Neuron (in vitro differentiated cells): ENCODE results near the gene KRTAP4-6.
"Not testable (repeated sequence)": the region's sequence is repeated elsewhere in the genome, so short reads cannot be mapped to it uniquely, and the experiment has no call there.

Source experiments
- H2AFZ ChIP-seq: one replicate; pipeline ENCODE4 v1.6.1; 2013; ENCODE audit warnings: low read depth, mild to moderate bottlenecking, inconsistent platforms, low read length, moderate library complexity
- H3K27me3 ChIP-seq: one replicate; pipeline ENCODE4 v1.6.1; 2013; ENCODE audit warnings: low read length; ENCODE audit not compliant: insufficient read depth
- H3K36me3 ChIP-seq: one replicate; pipeline ENCODE4 v1.6.1; 2013; ENCODE audit warnings: low read length; ENCODE audit not compliant: insufficient read depth
- H3K4me1 ChIP-seq: one replicate; pipeline ENCODE4 v1.6.1; 2013; ENCODE audit warnings: low read length; ENCODE audit not compliant: insufficient read depth
- H3K4me3 ChIP-seq: 2 replicates; pipeline ENCODE4 v1.5.1; 2013; ENCODE audit warnings: mild to moderate bottlenecking, low read length, moderate library complexity
- H3K9me3 ChIP-seq: one replicate; pipeline ENCODE4 v1.6.1; 2013; ENCODE audit warnings: low read length

The KRTAP4-6 gene

GRCh38 chr17:41133880-41134735, 6.2 kb downstream of the KRTAP4-6 start:
- H2AFZ ChIP-seq = no peak overlapping the region

GRCh38 chr17:41131979-41132378, 8.4 kb downstream of the KRTAP4-6 start:
- Histone ChIP-seq H2AFZ (no peak overlapping the region), H3K36me3 (no peaks in the 10 kb centered on the region), H3K4me3 (no peak overlapping the region), H3K9me3 (no peaks in the 10 kb centered on the region), H3K27me3 (no peaks in the 10 kb centered on the region), H3K4me1 (no peaks in the 10 kb centered on the region)

More at GRCh38 chr17:41133880-41134735, 6.2 kb downstream of the KRTAP4-6 start:
- H3K4me3 ChIP-seq = no peak overlapping the region
- H3K27me3 ChIP-seq = no peaks in the 10 kb centered on the region
- no peaks in the 10 kb centered on the region for H3K36me3 ChIP-seq
- no peaks in the 10 kb centered on the region for H3K9me3 ChIP-seq
- no peaks in the 10 kb centered on the region for H3K4me1 ChIP-seq

- no peaks in the 10 kb centered on the region for H3K9me3 ChIP-seq
- H3K4me1 ChIP-seq = no peaks in the 10 kb centered on the region
- no peak overlapping the region for H3K4me3 ChIP-seq
- no peaks in the 10 kb centered on the region for H3K36me3 ChIP-seq
- H2AFZ ChIP-seq = no peak overlapping the region
- H3K27me3 ChIP-seq = no peaks in the 10 kb centered on the region
Observed at GRCh38 chr17:41127371-41127770, 13.0 kb downstream of the KRTAP4-6 start.

GRCh38 chr17:41126412-41126811, 13.9 kb downstream of the KRTAP4-6 start:
- Histone ChIP-seq H3K4me3 (no peak overlapping the region), H2AFZ (no peak overlapping the region), H3K9me3 (no peaks in the 10 kb centered on the region), H3K27me3 (no peaks in the 10 kb centered on the region), H3K4me1 (no peaks in the 10 kb centered on the region), H3K36me3 (no peaks in the 10 kb centered on the region)

- no peaks in the 10 kb centered on the region for H3K9me3 ChIP-seq
- H3K4me1 ChIP-seq = no peaks in the 10 kb centered on the region
- no peak overlapping the region for H2AFZ ChIP-seq
- no peaks in the 10 kb centered on the region for H3K27me3 ChIP-seq
- H3K4me3 ChIP-seq = no peak overlapping the region
- no peaks in the 10 kb centered on the region for H3K36me3 ChIP-seq
Observed at GRCh38 chr17:41125064-41125463, 15.3 kb downstream of the KRTAP4-6 start.

GRCh38 chr17:41123991-41124371, 16.4 kb downstream of the KRTAP4-6 start, which contains the start of gene KRTAP4-12:
TSS of gene KRTAP4-12 (minus strand) at chr17:41124182. CDS start at chr17:41124122, 60 bp downstream.
- not testable (repeated sequence) for H2AFZ ChIP-seq, H3K9me3 ChIP-seq, H3K4me1 ChIP-seq, H3K27me3 ChIP-seq, H3K36me3 ChIP-seq, H3K4me3 ChIP-seq

GRCh38 chr17:41123292-41123990, 16.9 kb downstream of the KRTAP4-6 start:
- H2AFZ ChIP-seq, H3K9me3 ChIP-seq, H3K36me3 ChIP-seq, H3K27me3 ChIP-seq, H3K4me3 ChIP-seq, H3K4me1 ChIP-seq: not testable (repeated sequence)

- H3K4me3 ChIP-seq = no peak overlapping the region
- no peaks in the 10 kb centered on the region for H3K36me3 ChIP-seq
- no peaks in the 10 kb centered on the region for H3K4me1 ChIP-seq
Observed at GRCh38 chr17:41121742-41122141, 18.6 kb downstream of the KRTAP4-6 start.

GRCh38 chr17:41119696-41120690, 20.4 kb downstream of the KRTAP4-6 start:
- H3K27me3 ChIP-seq, H3K4me3 ChIP-seq: not testable (repeated sequence)

More at GRCh38 chr17:41121742-41122141, 18.6 kb downstream of the KRTAP4-6 start:
- Histone ChIP-seq H3K9me3 (no peaks in the 10 kb centered on the region), H2AFZ (no peak overlapping the region), H3K27me3 (no peaks in the 10 kb centered on the region)

GRCh38 chr17:41118721-41119120, 21.6 kb downstream of the KRTAP4-6 start:
- peaks cover 2% of the 10 kb centered on the region for H3K27me3 ChIP-seq

More at GRCh38 chr17:41119696-41120690, 20.4 kb downstream of the KRTAP4-6 start:
- H3K9me3 ChIP-seq, H3K36me3 ChIP-seq, H2AFZ ChIP-seq, H3K4me1 ChIP-seq: not testable (repeated sequence)

GRCh38 chr17:41117846-41118386, 22.4 kb downstream of the KRTAP4-6 start, which contains the start of gene KRTAP4-11:
TSS of gene KRTAP4-11 (minus strand) at chr17:41118373. CDS start at chr17:41118315, 58 bp downstream.
- H3K9me3 ChIP-seq, H3K4me3 ChIP-seq, H2AFZ ChIP-seq, H3K27me3 ChIP-seq, H3K36me3 ChIP-seq, H3K4me1 ChIP-seq: not testable (repeated sequence)

More at GRCh38 chr17:41118721-41119120, 21.6 kb downstream of the KRTAP4-6 start:
- no peaks in the 10 kb centered on the region for H3K36me3 ChIP-seq
- no peak overlapping the region for H3K4me3 ChIP-seq
- H2AFZ ChIP-seq = no peak overlapping the region
- no peaks in the 10 kb centered on the region for H3K9me3 ChIP-seq
- H3K4me1 ChIP-seq = peaks cover 7% of the 10 kb centered on the region

- H3K27me3 ChIP-seq = peaks cover 2% of the 10 kb centered on the region
- H3K9me3 ChIP-seq = no peaks in the 10 kb centered on the region
- H2AFZ ChIP-seq = no peak overlapping the region
- no peak overlapping the region for H3K4me3 ChIP-seq
- H3K36me3 ChIP-seq = no peaks in the 10 kb centered on the region
- H3K4me1 ChIP-seq = peaks cover 7% of the 10 kb centered on the region
Observed at GRCh38 chr17:41116297-41116696, 24.0 kb downstream of the KRTAP4-6 start.
